ENCODE measurements around the gene DRD3. TPM values are rescaled to one million over a fixed set of nuclear protein-coding genes. Genes with fewer than 3 reads are reported as not detected.

Gene DRD3
- total and polyA plus RNA-seq, 7 experiments from 2014 or later = not detected

GRCh38 chr3:114155370-114155821 lies 23.5 kb downstream of the DRD3 start:
- POLR2A ChIA-PET = interaction anchor here (0.5 kb wide), 1 partner anchor 59 kb away, joined by 3 read pairs; no protein-coding TSS in a partner anchor

GRCh38 chr3:114154321-114154821 lies 24.5 kb downstream of the DRD3 start:
- Histone ChIP-seq H3K27ac (ENCODE audit: low read depth, low read length) (no peak overlapping the region), H3K27me3 (ENCODE audit: control insufficient read depth in 2 of 2, insufficient read depth in 2 of 2, low read length in 2 of 2) (no peaks in the 10 kb centered on the region), H3K4me3 (ENCODE audit: low read length) (no peak overlapping the region), H3K4me1 (ENCODE audit: control insufficient read depth in 2 of 2, insufficient read depth in 2 of 2, low read length in 2 of 2) (peaks cover 8 to 9% of the 10 kb centered on the region in 2 donors), H3K9me3 (ENCODE audit: control insufficient read depth in 2 of 3, low read length in 3 of 3) (no peaks in the 10 kb centered on the region), H3K36me3 (ENCODE audit: control insufficient read depth in 2 of 3, insufficient read depth in 3 of 3, low read length in 3 of 3) (no peaks in the 10 kb centered on the region)
- H3K36me3 Mint-ChIP-seq = no peaks in the 10 kb centered on the region
- ChIA-PET POLR2A (interaction anchor here (0.6 kb wide), 2 partner anchors 268 to 270 kb away, joined by 3 read pairs; no protein-coding TSS in a partner anchor), CTCF (interaction anchor here (0.6 to 1.4 kb wide), 6 partner anchors 8 to 1041 kb away, joined by 3 to 4 read pairs (median 3); no protein-coding TSS in a partner anchor)
- H3K27ac Mint-ChIP-seq = peak overlapping the region in 1 of 9 donors; percentile 48
- intact Hi-C loops (cut with micrococcal nuclease) = loop anchor here (5.0 to 10.0 kb wide), 5 partner anchors 208 to 1658 kb away; no protein-coding TSS in a partner anchor
- peaks cover 0 to 12% (median 0%) of the 10 kb centered on the region in 7 donors for H3K4me1 Mint-ChIP-seq
- H3K9me3 Mint-ChIP-seq = no peaks in the 10 kb centered on the region
- ATAC-seq (no peak), DNase-seq (no peak)
- no peak overlapping the region for H3K4me3 Mint-ChIP-seq
- H3K27me3 Mint-ChIP-seq = peaks cover 0 to 9% (median 7%) of the 10 kb centered on the region in 5 donors

More at GRCh38 chr3:114155370-114155821, 23.5 kb downstream of the DRD3 start:
- Mint-ChIP-seq H3K27me3 (peaks cover 0 to 9% (median 7%) of the 10 kb centered on the region in 5 donors), H3K4me1 (peaks cover 0 to 12% (median 0%) of the 10 kb centered on the region in 7 donors), H3K4me3 (no peak overlapping the region), H3K27ac (no peak overlapping the region), H3K36me3 (no peaks in the 10 kb centered on the region), H3K9me3 (no peaks in the 10 kb centered on the region)
- no peaks in the 10 kb centered on the region for H3K9me3 ChIP-seq (ENCODE audit: control insufficient read depth in 2 of 3, low read length in 3 of 3)
- ATAC-seq (no peak), DNase-seq (peak in 1 of 9 donors; percentile 21)
- peaks cover 8 to 9% of the 10 kb centered on the region in 2 donors for H3K4me1 ChIP-seq (ENCODE audit: control insufficient read depth in 2 of 2, insufficient read depth in 2 of 2, low read length in 2 of 2)
- H3K4me3 ChIP-seq (ENCODE audit: low read length) = no peak overlapping the region
- no peaks in the 10 kb centered on the region for H3K27me3 ChIP-seq (ENCODE audit: control insufficient read depth in 2 of 2, insufficient read depth in 2 of 2, low read length in 2 of 2)
- CTCF ChIA-PET = interaction anchor here (0.7 to 1.4 kb wide), 4 partner anchors 12 to 1040 kb away, joined by 3 to 4 read pairs (median 3); no protein-coding TSS in a partner anchor
- H3K36me3 ChIP-seq (ENCODE audit: control insufficient read depth in 2 of 3, insufficient read depth in 3 of 3, low read length in 3 of 3) = no peaks in the 10 kb centered on the region
- no peak overlapping the region for H3K27ac ChIP-seq (ENCODE audit: low read depth, low read length)
- intact Hi-C loops (cut with micrococcal nuclease) = loop anchor here in 1 of 2 donors (10.0 kb wide), 1 partner anchor 311 kb away; no protein-coding TSS in a partner anchor

DNA sequence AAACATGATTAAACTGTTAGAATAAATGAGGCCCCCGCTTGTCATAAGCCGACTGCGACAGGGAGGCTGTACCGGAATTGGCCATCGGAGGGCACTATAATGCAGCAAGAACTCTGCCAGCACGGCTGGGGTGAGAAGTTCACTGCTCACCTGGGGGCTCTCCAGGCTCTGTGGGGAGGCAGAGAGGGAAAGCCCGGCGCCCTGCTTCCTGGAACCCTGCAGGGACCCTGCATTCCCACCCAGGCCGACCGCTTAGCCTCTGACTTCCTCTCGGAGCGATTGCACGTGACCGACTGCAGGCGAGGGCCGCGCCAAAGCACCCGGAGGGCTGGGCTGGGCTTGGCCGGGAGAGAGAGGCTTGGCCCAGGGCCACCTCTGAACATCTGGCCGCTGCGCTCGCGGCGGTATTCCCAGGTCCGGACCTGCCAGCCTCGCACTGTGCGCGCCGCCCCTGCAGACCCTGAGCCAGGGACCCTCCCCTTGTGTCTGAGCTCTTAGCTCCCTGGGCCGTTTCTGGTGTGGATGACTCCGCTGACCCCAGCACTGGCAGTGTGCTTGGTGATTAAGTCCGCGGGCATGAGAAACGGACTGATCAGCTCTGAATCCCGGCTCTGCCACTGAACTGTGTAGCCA lies 26.2 kb downstream of the DRD3 start:
- H3K36me3 ChIP-seq (ENCODE audit: control insufficient read depth in 2 of 3, insufficient read depth in 3 of 3, low read length in 3 of 3) = no peaks in the 10 kb centered on the region
- Mint-ChIP-seq H3K9me3 (no peaks in the 10 kb centered on the region), H3K27me3 (no peaks in the 10 kb centered on the region), H3K4me3 (peak overlapping the region; percentile 37 to 73 (median 62)), H3K27ac (peak overlapping the region in 2 of 9 donors; percentile 14 to 40), H3K4me1 (peaks cover 0 to 12% (median 0%) of the 10 kb centered on the region in 7 donors), H3K36me3 (no peaks in the 10 kb centered on the region)
- H3K27me3 ChIP-seq (ENCODE audit: control insufficient read depth in 2 of 2, insufficient read depth in 2 of 2, low read length in 2 of 2) = no peaks in the 10 kb centered on the region
- intact Hi-C loops (cut with micrococcal nuclease) = loop anchor here (1.0 to 10.0 kb wide), 15 partner anchors 60 to 1660 kb away; no protein-coding TSS in a partner anchor
- ChIA-PET POLR2A (interaction anchor here (0.5 to 0.8 kb wide), 3 partner anchors 61 to 1996 kb away, joined by 3 to 4 read pairs (median 3); no protein-coding TSS in a partner anchor), CTCF (interaction anchor here (0.6 to 4.5 kb wide), 15 partner anchors 9 to 895 kb away, joined by 3 to 35 read pairs (median 3); no protein-coding TSS in a partner anchor)
- peak overlapping the region; percentile 55 for H3K4me3 ChIP-seq (ENCODE audit: low read length)
- peak; percentile 97 for ATAC-seq
- no peak overlapping the region for H3K27ac ChIP-seq (ENCODE audit: low read depth, low read length)
- peaks cover 8 to 9% of the 10 kb centered on the region in 2 donors for H3K4me1 ChIP-seq (ENCODE audit: control insufficient read depth in 2 of 2, insufficient read depth in 2 of 2, low read length in 2 of 2)
- H3K9me3 ChIP-seq (ENCODE audit: control insufficient read depth in 2 of 3, low read length in 3 of 3) = no peaks in the 10 kb centered on the region
- DNase-seq = peak; percentile 61 to 83 (median 78)

- no peak overlapping the region for H3K4me3 ChIP-seq (ENCODE audit: low read length)
- peaks cover 0 to 3% (median 0%) of the 10 kb centered on the region in 5 donors for H3K27me3 Mint-ChIP-seq
- ChIA-PET CTCF (interaction anchor here (0.8 to 4.5 kb wide), 7 partner anchors 62 to 268 kb away, joined by 3 to 35 read pairs (median 7); no protein-coding TSS in a partner anchor), POLR2A (interaction anchor here (0.7 to 1.3 kb wide), 2 partner anchors 62 to 221 kb away, joined by 3 to 5 read pairs; no protein-coding TSS in a partner anchor)
- H3K4me1 ChIP-seq (ENCODE audit: control insufficient read depth in 2 of 2, insufficient read depth in 2 of 2, low read length in 2 of 2) = peaks cover 8 to 9% of the 10 kb centered on the region in 2 donors
- intact Hi-C loops (cut with micrococcal nuclease) = loop anchor here (5.0 to 10.0 kb wide), 5 partner anchors 211 to 1661 kb away; no protein-coding TSS in a partner anchor
- H3K4me3 Mint-ChIP-seq = no peak overlapping the region
- DNase-seq = no peak
- no peaks in the 10 kb centered on the region for H3K27me3 ChIP-seq (ENCODE audit: control insufficient read depth in 2 of 2, insufficient read depth in 2 of 2, low read length in 2 of 2)
- H3K27ac ChIP-seq (ENCODE audit: low read depth, low read length) = no peak overlapping the region
- H3K4me1 Mint-ChIP-seq = peaks cover 0 to 12% (median 0%) of the 10 kb centered on the region in 7 donors
- no peaks in the 10 kb centered on the region for H3K36me3 ChIP-seq (ENCODE audit: control insufficient read depth in 2 of 3, insufficient read depth in 3 of 3, low read length in 3 of 3)
- no peaks in the 10 kb centered on the region for H3K36me3 Mint-ChIP-seq
- H3K9me3 ChIP-seq (ENCODE audit: control insufficient read depth in 2 of 3, low read length in 3 of 3) = no peaks in the 10 kb centered on the region
- H3K9me3 Mint-ChIP-seq = no peaks in the 10 kb centered on the region
- ATAC-seq = no peak
- no peak overlapping the region for H3K27ac Mint-ChIP-seq
Observed at GRCh38 chr3:114151091-114151490, 27.8 kb downstream of the DRD3 start.

GRCh38 chr3:114147251-114147650 lies 31.6 kb downstream of the DRD3 start:
- Histone ChIP-seq H3K4me3 (ENCODE audit: low read length) (no peak overlapping the region), H3K36me3 (ENCODE audit: control insufficient read depth in 2 of 3, insufficient read depth in 3 of 3, low read length in 3 of 3) (no peaks in the 10 kb centered on the region), H3K9me3 (ENCODE audit: control insufficient read depth in 2 of 3, low read length in 3 of 3) (no peaks in the 10 kb centered on the region), H3K27ac (ENCODE audit: low read depth, low read length) (no peak overlapping the region), H3K4me1 (ENCODE audit: control insufficient read depth in 2 of 2, insufficient read depth in 2 of 2, low read length in 2 of 2) (peaks cover 2 to 3% of the 10 kb centered on the region in 2 donors), H3K27me3 (ENCODE audit: control insufficient read depth in 2 of 2, insufficient read depth in 2 of 2, low read length in 2 of 2) (no peaks in the 10 kb centered on the region)
- DNase-seq = no peak
- ChIA-PET POLR2A (no interaction called here), CTCF (no interaction called here)
- ATAC-seq = no peak
- Mint-ChIP-seq H3K36me3 (no peaks in the 10 kb centered on the region), H3K4me3 (no peak overlapping the region), H3K27ac (no peak overlapping the region), H3K9me3 (no peaks in the 10 kb centered on the region), H3K27me3 (peaks cover 0 to 3% (median 0%) of the 10 kb centered on the region in 5 donors), H3K4me1 (peaks cover 0 to 3% (median 0%) of the 10 kb centered on the region in 7 donors)
- intact Hi-C loops (cut with micrococcal nuclease) = no loop called here

DNA sequence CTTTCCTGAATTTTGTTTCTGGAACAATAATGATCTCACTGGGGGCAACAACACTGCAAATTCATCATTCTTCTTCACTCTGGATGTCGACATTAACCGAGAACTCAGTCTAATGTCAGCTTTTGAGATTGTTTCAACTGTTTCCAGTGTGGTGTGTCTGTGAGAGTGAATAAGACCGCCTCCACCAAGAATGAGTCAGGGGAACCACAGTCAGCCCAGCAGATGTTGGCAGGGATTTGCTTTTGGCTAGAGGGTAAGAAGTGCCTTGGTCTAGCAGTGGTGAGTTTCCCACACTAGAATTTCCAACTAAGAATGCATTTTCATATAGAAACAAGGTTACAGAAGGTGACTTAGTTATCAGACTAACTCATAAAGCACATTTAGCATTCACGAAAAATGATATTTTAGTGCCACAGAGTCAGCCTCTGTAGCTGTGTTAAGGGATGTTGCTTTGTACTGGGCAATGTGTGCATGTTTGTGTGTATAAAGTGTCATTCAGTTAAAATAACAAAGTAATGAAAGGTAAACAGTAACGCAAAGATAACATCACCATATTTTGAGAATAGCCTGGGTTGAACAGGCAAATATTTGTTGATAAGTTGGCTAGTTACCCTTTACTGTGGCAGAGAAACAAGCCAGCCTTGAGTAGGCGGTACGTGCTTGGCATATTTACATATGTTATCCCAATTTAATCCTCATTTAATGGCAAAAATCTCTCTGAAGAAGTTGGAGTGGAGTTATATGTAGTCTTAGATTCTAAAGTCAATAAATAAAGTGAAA lies 33.8 kb downstream of the DRD3 start:
- ATAC-seq (no peak), DNase-seq (no peak)
- ChIA-PET POLR2A (no interaction called here), CTCF (interaction anchor here (1.1 kb wide), 1 partner anchor 273 kb away, joined by 3 read pairs; no protein-coding TSS in a partner anchor)
- no peaks in the 10 kb centered on the region for H3K9me3 ChIP-seq (ENCODE audit: control insufficient read depth in 2 of 3, low read length in 3 of 3)
- Mint-ChIP-seq H3K4me1 (no peaks in the 10 kb centered on the region), H3K4me3 (no peak overlapping the region), H3K27me3 (peaks cover 0 to 3% (median 0%) of the 10 kb centered on the region in 5 donors), H3K9me3 (no peaks in the 10 kb centered on the region), H3K36me3 (no peaks in the 10 kb centered on the region), H3K27ac (no peak overlapping the region)
- intact Hi-C loops (cut with micrococcal nuclease) = no loop called here
- H3K4me3 ChIP-seq (ENCODE audit: low read length) = no peak overlapping the region
- no peaks in the 10 kb centered on the region for H3K36me3 ChIP-seq (ENCODE audit: control insufficient read depth in 2 of 3, insufficient read depth in 3 of 3, low read length in 3 of 3)
- no peaks in the 10 kb centered on the region for H3K27me3 ChIP-seq (ENCODE audit: control insufficient read depth in 2 of 2, insufficient read depth in 2 of 2, low read length in 2 of 2)
- no peaks in the 10 kb centered on the region for H3K4me1 ChIP-seq (ENCODE audit: control insufficient read depth in 2 of 2, insufficient read depth in 2 of 2, low read length in 2 of 2)
- no peak overlapping the region for H3K27ac ChIP-seq (ENCODE audit: low read depth, low read length)
